ENCODE data around the gene GAR1.
"Not testable (repeated sequence)": the region's sequence is repeated elsewhere in the genome, so short reads cannot be mapped to it uniquely, and the experiment has no call there.

Gene GAR1

GRCh38 chr4:109815151-109816081, at the start of gene GAR1:
Gene GAR1, plus strand, starts transcription at chr4:109815762. Its CDS starts 403 bp downstream, at chr4:109816165.
- peak within 1 kb of the TSS; percentile 84 for H3K4me3 ChIP-seq (ENCODE audit: low read length)
- no peak for TF ChIP-seq ZNF274 (IDR thresholded peaks at IDR 0.05; ENCODE audit: low read depth, low read length)

- not testable (repeated sequence) for H3K4me3 ChIP-seq (ENCODE audit: low read length)
Observed at GRCh38 chr4:109782092-109782491, 33.5 kb upstream of the GAR1 start.

- TF ChIP-seq ZNF274 (IDR thresholded peaks at IDR 0.05; ENCODE audit: low read depth, low read length): no peak
- H3K4me3 ChIP-seq (ENCODE audit: low read length): no peak overlapping the region
Observed at GRCh38 chr4:109786846-109787245, 28.7 kb upstream of the GAR1 start.

GRCh38 chr4:109787807-109788206, 27.8 kb upstream of the GAR1 start:
- H3K4me3 ChIP-seq (ENCODE audit: low read length): no peak overlapping the region
- TF ChIP-seq ZNF274 (IDR thresholded peaks at IDR 0.05; ENCODE audit: low read depth, low read length): no peak

- no peak for TF ChIP-seq ZNF274 (IDR thresholded peaks at IDR 0.05; ENCODE audit: low read depth, low read length)
- no peak overlapping the region for H3K4me3 ChIP-seq (ENCODE audit: low read length)
Observed at GRCh38 chr4:109795059-109795458, 20.5 kb upstream of the GAR1 start.

GRCh38 chr4:109798866-109799265, 16.7 kb upstream of the GAR1 start:
- H3K4me3 ChIP-seq (ENCODE audit: low read length): no peak overlapping the region
- no peak for TF ChIP-seq ZNF274 (IDR thresholded peaks at IDR 0.05; ENCODE audit: low read depth, low read length)

GRCh38 chr4:109801099-109801789, 14.3 kb upstream of the GAR1 start:
- H3K4me3 ChIP-seq (ENCODE audit: low read length): no peak overlapping the region
- no peak for TF ChIP-seq ZNF274 (IDR thresholded peaks at IDR 0.05; ENCODE audit: low read depth, low read length)

- H3K4me3 ChIP-seq (ENCODE audit: low read length): no peak within 1 kb of the TSS
- no peak for TF ChIP-seq ZNF274 (IDR thresholded peaks at IDR 0.05; ENCODE audit: low read depth, low read length)
Observed at GRCh38 chr4:109801895-109802319, 13.7 kb upstream of the GAR1 start, which contains the start of gene CFI. Gene CFI, minus strand, starts transcription at chr4:109801999. Its CDS starts 28 bp downstream, at chr4:109801971.

- TF ChIP-seq ZNF274 (IDR thresholded peaks at IDR 0.05; ENCODE audit: low read depth, low read length): no peak
- H3K4me3 ChIP-seq (ENCODE audit: low read length): no peak overlapping the region
Observed at GRCh38 chr4:109803924-109804571, 11.5 kb upstream of the GAR1 start.

- no peak for TF ChIP-seq ZNF274 (IDR thresholded peaks at IDR 0.05; ENCODE audit: low read depth, low read length)
Observed at GRCh38 chr4:109809655-109810054, 5.9 kb upstream of the GAR1 start.

GRCh38 chr4:109810552-109811387, 4.8 kb upstream of the GAR1 start:
- no peak for TF ChIP-seq ZNF274 (IDR thresholded peaks at IDR 0.05; ENCODE audit: low read depth, low read length)
- no peak overlapping the region for H3K4me3 ChIP-seq (ENCODE audit: low read length)

More at GRCh38 chr4:109809655-109810054, 5.9 kb upstream of the GAR1 start:
- no peak overlapping the region for H3K4me3 ChIP-seq (ENCODE audit: low read length)

GRCh38 chr4:109811707-109812106, 3.9 kb upstream of the GAR1 start:
- TF ChIP-seq ZNF274 (IDR thresholded peaks at IDR 0.05; ENCODE audit: low read depth, low read length): no peak
- H3K4me3 ChIP-seq (ENCODE audit: low read length): no peak overlapping the region

- TF ChIP-seq ZNF274 (IDR thresholded peaks at IDR 0.05; ENCODE audit: low read depth, low read length): no peak
- peak overlapping the region; percentile 84 for H3K4me3 ChIP-seq (ENCODE audit: low read length)
Observed at GRCh38 chr4:109816082-109816442, 500 bp downstream of the GAR1 start.

- no peak for TF ChIP-seq ZNF274 (IDR thresholded peaks at IDR 0.05; ENCODE audit: low read depth, low read length)
- peak overlapping the region; percentile 84 for H3K4me3 ChIP-seq (ENCODE audit: low read length)
Observed at GRCh38 chr4:109816894-109817293, 1.3 kb downstream of the GAR1 start.

Data from GM08714 (cell line).